ENCODE results near the gene CHD3. TPM values are rescaled to one million over a fixed set of nuclear protein-coding genes. Genes with fewer than 3 reads are reported as not detected.

CHD3 gene
- total and polyA plus RNA-seq, 2 of the 13 experiments (the other 11 are each of a cell fraction or from before 2014, with no cell fraction given), result 2.7 to 3.7 TPM

DNA sequence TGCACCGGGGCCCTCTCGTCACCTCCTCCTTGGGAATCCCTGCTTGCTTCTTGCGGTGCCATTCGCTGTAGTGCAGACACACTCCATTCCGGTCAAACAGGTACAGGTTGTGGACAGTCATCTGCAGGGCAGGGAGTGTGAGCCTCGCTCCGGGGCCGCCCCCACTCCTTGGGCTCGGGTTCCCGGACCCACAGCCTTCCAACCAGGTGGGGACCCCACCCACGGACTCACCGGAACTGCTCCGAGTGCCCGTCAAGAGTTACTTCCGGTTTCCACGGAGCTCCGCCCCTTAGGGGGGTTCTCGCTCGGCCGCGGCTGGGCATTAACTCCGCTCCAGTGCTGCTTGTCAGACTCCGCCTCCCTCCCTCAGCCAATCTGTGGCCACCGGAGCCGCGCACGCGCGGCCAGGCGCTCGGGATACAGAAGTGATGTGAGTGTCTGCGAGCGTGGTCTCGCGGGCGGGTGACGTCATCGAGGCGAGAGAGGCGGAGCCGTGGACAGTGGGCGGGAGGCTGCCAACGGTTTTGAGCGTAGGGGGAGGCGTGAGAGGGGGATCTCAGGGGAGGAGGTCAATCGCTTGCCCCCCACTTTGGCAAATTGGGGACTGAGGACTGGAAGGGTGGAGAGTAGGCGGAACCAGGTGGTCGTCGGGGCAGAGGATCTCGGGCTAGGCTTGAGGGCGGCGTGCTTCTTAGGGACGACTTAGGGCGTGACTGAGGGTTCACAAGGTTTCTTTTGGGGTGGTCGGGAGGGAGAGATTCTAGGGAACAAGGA lies 43.3 kb downstream of the CHD3 start, which contains the start of the genes CNTROB and TRAPPC1 (continued):
- TF ChIP-seq, protein P1, sequence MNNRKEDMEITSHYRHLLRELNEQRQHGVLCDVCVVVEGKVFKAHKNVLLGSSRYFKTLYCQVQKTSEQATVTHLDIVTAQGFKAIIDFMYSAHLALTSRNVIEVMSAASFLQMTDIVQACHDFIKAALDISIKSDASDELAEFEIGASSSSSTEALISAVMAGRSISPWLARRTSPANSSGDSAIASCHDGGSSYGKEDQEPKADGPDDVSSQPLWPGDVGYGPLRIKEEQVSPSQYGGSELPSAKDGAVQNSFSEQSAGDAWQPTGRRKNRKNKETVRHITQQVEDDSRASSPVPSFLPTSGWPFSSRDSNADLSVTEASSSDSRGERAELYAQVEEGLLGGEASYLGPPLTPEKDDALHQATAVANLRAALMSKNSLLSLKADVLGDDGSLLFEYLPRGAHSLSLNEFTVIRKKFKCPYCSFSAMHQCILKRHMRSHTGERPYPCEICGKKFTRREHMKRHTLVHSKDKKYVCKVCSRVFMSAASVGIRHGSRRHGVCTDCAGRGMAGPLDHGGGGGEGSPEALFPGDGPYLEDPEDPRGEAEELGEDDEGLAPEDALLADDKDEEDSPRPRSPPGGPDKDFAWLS (CRISPR knock-in tag; IDR thresholded peaks at IDR 0.05; ENCODE audit: borderline replicate concordance), result 0 out of 2 replicates have a peak, but pooled peaks have one; percentile 52
- TF ChIP-seq ZNF24 (IDR thresholded peaks at IDR 0.05), result no peak
- TF ChIP-seq ZNF383 (CRISPR knock-in tag; IDR thresholded peaks at IDR 0.05; ENCODE audit: borderline replicate concordance), result 0 out of 2 replicates have a peak, but pooled peaks have one; percentile 28
- peak; percentile 79 for TF ChIP-seq HDAC1 (CRISPR knock-in tag; IDR thresholded peaks at IDR 0.05)
- TF ChIP-seq CREB1 (IDR thresholded peaks at IDR 0.05), result peak; percentile 100
- TF ChIP-seq CREB1 (CRISPR knock-in tag; IDR thresholded peaks at IDR 0.05), result peak; percentile 96
- 0 out of 2 replicates have a peak, but pooled peaks have one; percentile 7 for TF ChIP-seq RAD21 (CRISPR knock-in tag; IDR thresholded peaks at IDR 0.05)
- TF ChIP-seq ZBTB20 (CRISPR knock-in tag; IDR thresholded peaks at IDR 0.05; ENCODE audit: borderline replicate concordance, low read depth), result peak; percentile 33; the same call in 1 of the 2 replicates
- peak; percentile 74; the same call in 1 of the 2 replicates for TF ChIP-seq ZNF574 (CRISPR knock-in tag; IDR thresholded peaks at IDR 0.05)
- peak; percentile 23 for TF ChIP-seq TEAD3 (CRISPR knock-in tag; optimal IDR thresholded peaks at IDR 0.05; ENCODE audit: borderline replicate concordance)
- peak; percentile 82; the same call in 1 of the 2 replicates for TF ChIP-seq KLF11 (CRISPR knock-in tag; IDR thresholded peaks at IDR 0.05)
- TF ChIP-seq, protein P2, sequence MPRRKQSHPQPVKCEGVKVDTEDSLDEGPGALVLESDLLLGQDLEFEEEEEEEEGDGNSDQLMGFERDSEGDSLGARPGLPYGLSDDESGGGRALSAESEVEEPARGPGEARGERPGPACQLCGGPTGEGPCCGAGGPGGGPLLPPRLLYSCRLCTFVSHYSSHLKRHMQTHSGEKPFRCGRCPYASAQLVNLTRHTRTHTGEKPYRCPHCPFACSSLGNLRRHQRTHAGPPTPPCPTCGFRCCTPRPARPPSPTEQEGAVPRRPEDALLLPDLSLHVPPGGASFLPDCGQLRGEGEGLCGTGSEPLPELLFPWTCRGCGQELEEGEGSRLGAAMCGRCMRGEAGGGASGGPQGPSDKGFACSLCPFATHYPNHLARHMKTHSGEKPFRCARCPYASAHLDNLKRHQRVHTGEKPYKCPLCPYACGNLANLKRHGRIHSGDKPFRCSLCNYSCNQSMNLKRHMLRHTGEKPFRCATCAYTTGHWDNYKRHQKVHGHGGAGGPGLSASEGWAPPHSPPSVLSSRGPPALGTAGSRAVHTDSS (CRISPR knock-in tag; conservative IDR thresholded peaks at IDR 0.05), result no peak
- TF ChIP-seq SCMH1 (CRISPR knock-in tag; IDR thresholded peaks at IDR 0.05; ENCODE audit: borderline replicate concordance), result no peak
- peak; percentile 74; the same call in 1 of the 2 replicates for TF ChIP-seq ZNF276 (CRISPR knock-in tag; IDR thresholded peaks at IDR 0.05; ENCODE audit: low read depth)
- TF ChIP-seq ZSCAN9 (CRISPR knock-in tag; IDR thresholded peaks at IDR 0.05; ENCODE audit: borderline replicate concordance), result peak; percentile 40; the same call in 1 of the 2 replicates
- TF ChIP-seq ZNF143 (CRISPR knock-in tag; IDR thresholded peaks at IDR 0.05), result no peak
- peak; percentile 99 for TF ChIP-seq ZNF441 (CRISPR knock-in tag; IDR thresholded peaks at IDR 0.05; ENCODE audit: borderline replicate concordance)
- TF ChIP-seq HMG20A (CRISPR knock-in tag; IDR thresholded peaks at IDR 0.05; ENCODE audit: borderline replicate concordance), result no peak
- no peak for TF ChIP-seq KDM4B (CRISPR knock-in tag; IDR thresholded peaks at IDR 0.05)
- no peak; the same call in 1 of the 2 replicates for TF ChIP-seq BCL3 (CRISPR knock-in tag; IDR thresholded peaks at IDR 0.05)
- no peak for TF ChIP-seq NFIC (IDR thresholded peaks at IDR 0.05; ENCODE audit: low read length)
